SK-N-SH (cell line): ENCODE data around the gene SPATA13. TPM values are rescaled to one million over a fixed set of nuclear protein-coding genes. Genes with fewer than 3 reads are reported as not detected.

Experiments
- CTCF ChIA-PET: fragments of 300-600, 350-600 bp; formaldehyde crosslinking; extraction: SDS; loops from one replicate; lab custom pipeline; 2021; lab: Yijun Ruan, JAX
- POLR2A ChIA-PET: fragments of 350-600 bp; sonication (Branson Sonifier 250); formaldehyde crosslinking; extraction: SDS; loops from one replicate; lab custom pipeline; 2020; ENCODE audit warnings: antibody characterized with exemption, inconsistent platforms; lab: Yijun Ruan, JAX
- DNase-seq: peaks from one replicate; pipeline ENCODE4 v3.0.0; 2012
- H2AFZ ChIP-seq: fragments of 200-600 bp; sonication (generic); 2 replicates; pipeline ENCODE4 v1.8.1; 2016; ENCODE audit warnings: antibody characterized with exemption, mild to moderate bottlenecking, low read depth
- H3F3A ChIP-seq: fragments of 200-600 bp; sonication (generic); replicated peaks from 2 replicates; pipeline ENCODE3; 2016; ENCODE audit warnings: antibody characterized with exemption, mild to moderate bottlenecking; ENCODE audit not compliant: insufficient read depth
- H3K27ac ChIP-seq, 2 experiments: fragments of 200-500 bp in 1 of 2; fragments of 200-600 bp in 1 of 2; sonication (Bioruptor generic) in 1 of 2; sonication (generic), shearing (Covaris generic) in 1 of 2; 2 replicates each; pipeline versions ENCODE4 v1.5.1 to v1.6.1; 2014 to 2016; ENCODE audit warnings: low read depth in 2 of 2, inconsistent platforms in 1 of 2, low read length in 1 of 2, mild to moderate bottlenecking in 1 of 2, mixed read lengths in 1 of 2
- H3K27me3 ChIP-seq: fragments of 200-600 bp; sonication (generic), shearing (Covaris generic); 2 replicates; pipeline ENCODE4 v1.6.1; 2016; ENCODE audit warnings: mixed run types; ENCODE audit not compliant: insufficient read depth
- H3K36me3 ChIP-seq, 2 experiments: fragments of 200-500 bp in 1 of 2; fragments of 200-600 bp in 1 of 2; sonication (Bioruptor generic) in 1 of 2; sonication (generic) in 1 of 2; replicated peaks in 1 of 2; 2 replicates each; pipeline versions ENCODE3 to v1.5.1; 2014 to 2016; ENCODE audit warnings: low read length in 1 of 2, mild to moderate bottlenecking in 1 of 2; ENCODE audit not compliant: insufficient read depth in 2 of 2, control insufficient read depth in 1 of 2
- H3K4me1 ChIP-seq, 2 experiments: fragments of 200-500 bp in 1 of 2; fragments of 200-600 bp in 1 of 2; sonication (Bioruptor generic) in 1 of 2; sonication (generic), shearing (Covaris generic) in 1 of 2; 2 replicates each; pipeline versions ENCODE4 v1.5.1 to v1.6.1; 2014 to 2016; ENCODE audit warnings: low read depth in 1 of 2, low read length in 1 of 2, mixed run types in 1 of 2; ENCODE audit not compliant: insufficient read depth in 2 of 2, control insufficient read depth in 1 of 2
- H3K4me2 ChIP-seq: fragments of 200-600 bp; sonication (generic), shearing (Covaris generic); 2 replicates; pipeline ENCODE4 v1.6.1; 2017; ENCODE audit warnings: mixed run types
- H3K4me3 ChIP-seq, 2 experiments: fragments of 200-500 bp in 1 of 2; fragments of 200-600 bp in 1 of 2; sonication (Bioruptor generic) in 1 of 2; sonication (generic), shearing (Covaris generic) in 1 of 2; 2 replicates each; pipeline versions ENCODE4 v1.5.1 to v1.8.1; 2014 to 2016; ENCODE audit warnings: low read depth in 2 of 2, inconsistent platforms in 1 of 2, low read length in 1 of 2, mild to moderate bottlenecking in 1 of 2, mixed read lengths in 1 of 2, moderate library complexity in 1 of 2
- H3K79me2 ChIP-seq: fragments of 200-600 bp; sonication (generic); 2 replicates; pipeline ENCODE4 v1.8.1; 2017; ENCODE audit warnings: mild to moderate bottlenecking; ENCODE audit not compliant: insufficient read depth
- H3K9ac ChIP-seq: fragments of 200-600 bp; sonication (generic); 2 replicates; pipeline ENCODE4 v1.6.1; 2017; ENCODE audit warnings: mixed run types
- H3K9me2 ChIP-seq: fragments of 200-600 bp; sonication (generic); 2 replicates; pipeline ENCODE4 v1.6.1; 2017; ENCODE audit warnings: mixed run types
- H3K9me3 ChIP-seq: fragments of 200-600 bp; sonication (generic); 2 replicates; pipeline ENCODE4 v1.6.1; 2017; ENCODE audit warnings: mixed run types, mild to moderate bottlenecking, moderate library complexity
- H4K20me1 ChIP-seq: fragments of 200-600 bp; sonication (generic); 2 replicates; pipeline ENCODE4 v1.6.1; 2017; ENCODE audit warnings: mild to moderate bottlenecking, mixed run types; ENCODE audit not compliant: insufficient read depth
- EZH2phosphoT487 ChIP-seq: fragments of 200-600 bp; sonication (generic); IDR thresholded peaks from 2 replicates; pipeline ENCODE4 v1.6.1; 2017; ENCODE audit warnings: low read depth, mixed run types, mild to moderate bottlenecking, antibody characterized with exemption, moderate library complexity, borderline replicate concordance
- FOSL2 ChIP-seq: IDR thresholded peaks from 2 replicates; pipeline ENCODE4 v1.4.0; 2012; ENCODE audit warnings: low read depth, mild to moderate bottlenecking, moderate library complexity, borderline replicate concordance
- FOXJ3 ChIP-seq: sonication (generic); formaldehyde crosslinking; IDR thresholded peaks from 2 replicates; pipeline ENCODE4 v1.5.1; 2020; ENCODE audit warnings: mild to moderate bottlenecking, missing genetic modification reagents
- FOXM1 ChIP-seq: IDR thresholded peaks from 2 replicates; pipeline ENCODE4 v1.4.0; 2012; ENCODE audit warnings: low read depth, mild to moderate bottlenecking
- GABPA ChIP-seq: IDR thresholded peaks from 2 replicates; pipeline ENCODE4 v1.4.0; 2012; ENCODE audit warnings: low read depth, mild to moderate bottlenecking
- GATA2 ChIP-seq: sonication (generic); formaldehyde crosslinking; IDR thresholded peaks from 2 replicates; pipeline ENCODE4 v1.5.0; 2020; ENCODE audit warnings: mild to moderate bottlenecking, missing genetic modification reagents
- JUND ChIP-seq: IDR thresholded peaks from 2 replicates; pipeline ENCODE4 v1.4.0; 2012
- MXI1 ChIP-seq: IDR thresholded peaks from 2 replicates; pipeline ENCODE4 v1.6.1; 2012; ENCODE audit warnings: mild to moderate bottlenecking, low read depth, low read length, improper control_type of control experiment
- RCOR1 ChIP-seq: fragments of 150-350 bp; IDR thresholded peaks from 2 replicates; pipeline ENCODE4 v1.6.1; 2017; ENCODE audit warnings: antibody characterized with exemption, low read length
- RFX5 ChIP-seq: IDR thresholded peaks from 2 replicates; pipeline ENCODE4 v1.6.1; 2012; ENCODE audit warnings: mild to moderate bottlenecking, improper control_type of control experiment, low read length
- SIN3A ChIP-seq: IDR thresholded peaks from 2 replicates; pipeline ENCODE4 v1.6.1; 2012; ENCODE audit warnings: low read depth, mild to moderate bottlenecking, low read length, moderate library complexity, borderline replicate concordance
- SMC3 ChIP-seq: IDR thresholded peaks from 2 replicates; pipeline ENCODE4 v1.6.1; 2012; ENCODE audit warnings: low read depth, low read length, improper control_type of control experiment
- TAF1 ChIP-seq: IDR thresholded peaks from 2 replicates; pipeline ENCODE4 v1.6.1; 2012; ENCODE audit warnings: low read depth, mild to moderate bottlenecking, low read length, moderate library complexity, borderline replicate concordance
- TCF12 ChIP-seq: IDR thresholded peaks from 2 replicates; pipeline ENCODE4 v1.4.0; 2012
- YY1 ChIP-seq: IDR thresholded peaks from 2 replicates; pipeline ENCODE4 v1.4.0; 2012; ENCODE audit warnings: low read depth, mild to moderate bottlenecking
- WGBS: methylation state at CpG from one replicate; pipeline ENCODE4 v1.1.6; 2017; ENCODE audit warnings: low lambda C conversion rate; 5-methylcytosine and 5-hydroxymethylcytosine counted together
- polyA plus RNA-seq, 3 experiments: library from polyadenylated mRNA; depleted of rRNA; stranded (reverse); fragments of >200 nt; gene quantifications; 2 replicates each; pipeline ENCODE4 v1.2.3, GENCODE V29; 2012
- TF ChIP-seq, protein P1 (sequence below): IDR thresholded peaks from 2 replicates; pipeline ENCODE4 v1.4.0; 2012; ENCODE audit warnings: low read depth
- TF ChIP-seq, protein P2 (sequence below): IDR thresholded peaks from 2 replicates; pipeline ENCODE4 v1.6.1; 2012; ENCODE audit warnings: mild to moderate bottlenecking, low read depth, low read length, moderate library complexity
- TF ChIP-seq, protein P3 (sequence below): IDR thresholded peaks from 2 replicates; pipeline ENCODE4; 2012
- TF ChIP-seq, protein P4 (sequence below): IDR thresholded peaks from 2 replicates; pipeline ENCODE4 v1.4.0; 2012; ENCODE audit warnings: low read depth, borderline replicate concordance

The SPATA13 gene
- polyA plus RNA-seq, 1 of the 3 experiments (the other 2 are of a cell fraction) = 4.3 TPM

DNA sequence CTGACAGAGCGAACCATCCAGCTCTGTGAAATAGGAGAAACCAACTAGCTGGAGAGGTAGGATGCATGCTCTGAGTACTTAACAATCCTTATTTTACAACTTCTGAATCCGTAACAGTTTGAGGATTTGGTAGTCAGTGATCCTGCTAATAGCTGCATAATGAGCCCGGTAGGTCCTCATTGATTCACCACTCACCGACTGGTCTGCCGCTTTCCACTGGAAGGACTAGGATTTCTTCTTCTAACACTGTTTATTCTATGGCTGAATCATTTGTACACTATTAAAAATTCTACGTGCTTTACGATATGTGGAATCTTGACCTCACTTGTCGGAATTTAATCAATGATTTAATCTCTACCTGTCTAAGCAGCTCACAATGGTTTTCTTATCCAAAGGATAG is 33.9 kb downstream of the SPATA13 start:
- H3K9me3 ChIP-seq = no peaks in the 10 kb centered on the region
- no peaks in the 10 kb centered on the region for H3K9me2 ChIP-seq
- no peak overlapping the region for H3K4me3 ChIP-seq
- no peaks in the 10 kb centered on the region for H4K20me1 ChIP-seq
- H3K4me1 ChIP-seq = no peaks in the 10 kb centered on the region
- H3K36me3 ChIP-seq = no peaks in the 10 kb centered on the region
- no peaks in the 10 kb centered on the region for H3K27me3 ChIP-seq
- H2AFZ ChIP-seq = no peak overlapping the region
- TF ChIP-seq, protein P1, sequence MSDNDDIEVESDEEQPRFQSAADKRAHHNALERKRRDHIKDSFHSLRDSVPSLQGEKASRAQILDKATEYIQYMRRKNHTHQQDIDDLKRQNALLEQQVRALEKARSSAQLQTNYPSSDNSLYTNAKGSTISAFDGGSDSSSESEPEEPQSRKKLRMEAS = no peak
- TF ChIP-seq FOXJ3 (CRISPR knock-in tag) (no peak), FOXM1 (no peak), RFX5 (no peak), GABPA (no peak), MXI1 (no peak), TAF1 (no peak), EZH2phosphoT487 (no peak), RCOR1 (no peak)
- TF ChIP-seq, protein P2, sequence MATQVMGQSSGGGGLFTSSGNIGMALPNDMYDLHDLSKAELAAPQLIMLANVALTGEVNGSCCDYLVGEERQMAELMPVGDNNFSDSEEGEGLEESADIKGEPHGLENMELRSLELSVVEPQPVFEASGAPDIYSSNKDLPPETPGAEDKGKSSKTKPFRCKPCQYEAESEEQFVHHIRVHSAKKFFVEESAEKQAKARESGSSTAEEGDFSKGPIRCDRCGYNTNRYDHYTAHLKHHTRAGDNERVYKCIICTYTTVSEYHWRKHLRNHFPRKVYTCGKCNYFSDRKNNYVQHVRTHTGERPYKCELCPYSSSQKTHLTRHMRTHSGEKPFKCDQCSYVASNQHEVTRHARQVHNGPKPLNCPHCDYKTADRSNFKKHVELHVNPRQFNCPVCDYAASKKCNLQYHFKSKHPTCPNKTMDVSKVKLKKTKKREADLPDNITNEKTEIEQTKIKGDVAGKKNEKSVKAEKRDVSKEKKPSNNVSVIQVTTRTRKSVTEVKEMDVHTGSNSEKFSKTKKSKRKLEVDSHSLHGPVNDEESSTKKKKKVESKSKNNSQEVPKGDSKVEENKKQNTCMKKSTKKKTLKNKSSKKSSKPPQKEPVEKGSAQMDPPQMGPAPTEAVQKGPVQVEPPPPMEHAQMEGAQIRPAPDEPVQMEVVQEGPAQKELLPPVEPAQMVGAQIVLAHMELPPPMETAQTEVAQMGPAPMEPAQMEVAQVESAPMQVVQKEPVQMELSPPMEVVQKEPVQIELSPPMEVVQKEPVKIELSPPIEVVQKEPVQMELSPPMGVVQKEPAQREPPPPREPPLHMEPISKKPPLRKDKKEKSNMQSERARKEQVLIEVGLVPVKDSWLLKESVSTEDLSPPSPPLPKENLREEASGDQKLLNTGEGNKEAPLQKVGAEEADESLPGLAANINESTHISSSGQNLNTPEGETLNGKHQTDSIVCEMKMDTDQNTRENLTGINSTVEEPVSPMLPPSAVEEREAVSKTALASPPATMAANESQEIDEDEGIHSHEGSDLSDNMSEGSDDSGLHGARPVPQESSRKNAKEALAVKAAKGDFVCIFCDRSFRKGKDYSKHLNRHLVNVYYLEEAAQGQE = no peak
- no peak overlapping the region for H3K27ac ChIP-seq
- WGBS = 96% methylated on average over 8 of the region's 8 CpGs
- POLR2A ChIA-PET = no interaction called here
- no peaks in the 10 kb centered on the region for H3F3A ChIP-seq
- H3K4me2 ChIP-seq = no peak overlapping the region
- H3K79me2 ChIP-seq = no peaks in the 10 kb centered on the region
- DNase-seq = no peak
- CTCF ChIA-PET = interaction anchor here (1.2 kb wide), 1 partner anchor 15 kb away, joined by 3 read pairs; no protein-coding TSS in a partner anchor
- H3K9ac ChIP-seq = no peak overlapping the region

DNA sequence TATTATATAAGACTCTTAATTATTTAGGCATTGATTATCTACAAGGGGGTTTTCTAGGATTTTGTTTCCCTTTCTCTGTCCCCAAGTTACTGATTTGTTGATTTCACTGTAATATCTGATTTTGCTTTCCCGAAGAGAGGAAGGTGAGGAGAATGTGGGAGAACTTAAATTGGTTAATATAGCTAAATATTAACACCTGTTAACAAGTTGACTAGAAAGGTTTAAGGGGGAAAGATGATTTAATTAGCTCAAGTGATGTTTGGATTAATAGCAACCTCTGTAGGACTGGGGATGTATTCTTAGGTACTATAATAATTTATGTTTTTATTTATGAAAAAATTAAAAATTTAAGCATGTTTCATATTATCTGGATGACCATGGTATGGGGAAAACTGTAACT is 35.1 kb downstream of the SPATA13 start:
- TF ChIP-seq, protein P3, sequence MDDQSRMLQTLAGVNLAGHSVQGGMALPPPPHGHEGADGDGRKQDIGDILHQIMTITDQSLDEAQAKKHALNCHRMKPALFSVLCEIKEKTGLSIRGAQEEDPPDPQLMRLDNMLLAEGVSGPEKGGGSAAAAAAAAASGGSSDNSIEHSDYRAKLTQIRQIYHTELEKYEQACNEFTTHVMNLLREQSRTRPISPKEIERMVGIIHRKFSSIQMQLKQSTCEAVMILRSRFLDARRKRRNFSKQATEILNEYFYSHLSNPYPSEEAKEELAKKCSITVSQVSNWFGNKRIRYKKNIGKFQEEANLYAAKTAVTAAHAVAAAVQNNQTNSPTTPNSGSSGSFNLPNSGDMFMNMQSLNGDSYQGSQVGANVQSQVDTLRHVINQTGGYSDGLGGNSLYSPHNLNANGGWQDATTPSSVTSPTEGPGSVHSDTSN = no peak
- no peak for TF ChIP-seq FOSL2
- TF ChIP-seq, protein P2 = no peak
- TF ChIP-seq TCF12 = no peak
- TF ChIP-seq, protein P4, sequence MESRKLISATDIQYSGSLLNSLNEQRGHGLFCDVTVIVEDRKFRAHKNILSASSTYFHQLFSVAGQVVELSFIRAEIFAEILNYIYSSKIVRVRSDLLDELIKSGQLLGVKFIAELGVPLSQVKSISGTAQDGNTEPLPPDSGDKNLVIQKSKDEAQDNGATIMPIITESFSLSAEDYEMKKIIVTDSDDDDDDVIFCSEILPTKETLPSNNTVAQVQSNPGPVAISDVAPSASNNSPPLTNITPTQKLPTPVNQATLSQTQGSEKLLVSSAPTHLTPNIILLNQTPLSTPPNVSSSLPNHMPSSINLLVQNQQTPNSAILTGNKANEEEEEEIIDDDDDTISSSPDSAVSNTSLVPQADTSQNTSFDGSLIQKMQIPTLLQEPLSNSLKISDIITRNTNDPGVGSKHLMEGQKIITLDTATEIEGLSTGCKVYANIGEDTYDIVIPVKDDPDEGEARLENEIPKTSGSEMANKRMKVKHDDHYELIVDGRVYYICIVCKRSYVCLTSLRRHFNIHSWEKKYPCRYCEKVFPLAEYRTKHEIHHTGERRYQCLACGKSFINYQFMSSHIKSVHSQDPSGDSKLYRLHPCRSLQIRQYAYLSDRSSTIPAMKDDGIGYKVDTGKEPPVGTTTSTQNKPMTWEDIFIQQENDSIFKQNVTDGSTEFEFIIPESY = no peak
- TF ChIP-seq YY1 = no peak
- no peak for TF ChIP-seq JUND
- no peak for TF ChIP-seq EZH2phosphoT487
- TF ChIP-seq SMC3 = no peak
- TF ChIP-seq GATA2 (CRISPR knock-in tag) = no peak
- no peak for TF ChIP-seq SIN3A
- no peak for DNase-seq
- H3K9ac ChIP-seq = no peak overlapping the region
- H3K27me3 ChIP-seq = no peaks in the 10 kb centered on the region
- CTCF ChIA-PET = interaction anchor here (1.2 kb wide), 1 partner anchor 16 kb away, joined by 3 read pairs; no protein-coding TSS in a partner anchor
- POLR2A ChIA-PET = no interaction called here
- H2AFZ ChIP-seq = no peak overlapping the region
- no peaks in the 10 kb centered on the region for H3K9me3 ChIP-seq
- H3K27ac ChIP-seq = no peak overlapping the region
- no peaks in the 10 kb centered on the region for H4K20me1 ChIP-seq
- no peaks in the 10 kb centered on the region for H3K36me3 ChIP-seq
- H3F3A ChIP-seq = no peaks in the 10 kb centered on the region
- no peak overlapping the region for H3K4me3 ChIP-seq
- H3K9me2 ChIP-seq = no peaks in the 10 kb centered on the region
- H3K4me1 ChIP-seq = no peaks in the 10 kb centered on the region
- WGBS = 29% methylated on average over 1 of the region's 1 CpG
- no peak overlapping the region for H3K4me2 ChIP-seq
- H3K79me2 ChIP-seq = no peaks in the 10 kb centered on the region
